H9 (cell line): Measurements from ENCODE around the gene MRGPRX2. TPM values are rescaled to one million over a fixed set of nuclear protein-coding genes. Genes with fewer than 3 reads are reported as not detected.

Experiments used
- DNase-seq: peaks from one replicate; pipeline ENCODE4 v3.0.0-alpha.2; 2017
- H2AFZ ChIP-seq: one replicate; pipeline ENCODE4 v1.6.1; 2013; ENCODE audit warnings: mild to moderate bottlenecking, low read length, control low read depth, moderate library complexity
- H2AK5ac ChIP-seq: 2 replicates; pipeline ENCODE4 v1.6.1; 2013; ENCODE audit warnings: low read length, control low read depth, mixed read lengths; ENCODE audit not compliant: insufficient read length
- H2BK120ac ChIP-seq: one replicate; pipeline ENCODE4 v1.6.1; 2013; ENCODE audit warnings: low read depth, mild to moderate bottlenecking, low read length, control low read depth, inconsistent platforms; ENCODE audit not compliant: poor library complexity, severe bottlenecking
- H2BK12ac ChIP-seq: 2 replicates; pipeline ENCODE4 v1.6.1; 2013; ENCODE audit warnings: low read length, control low read depth, mixed read lengths, low read depth; ENCODE audit not compliant: insufficient read length
- H2BK15ac ChIP-seq: 2 replicates; pipeline ENCODE4 v1.6.1; 2013; ENCODE audit warnings: low read depth, low read length, control low read depth
- H2BK20ac ChIP-seq: one replicate; pipeline ENCODE4 v1.6.1; 2013; ENCODE audit warnings: low read depth, mild to moderate bottlenecking, low read length, control low read depth, inconsistent platforms; ENCODE audit not compliant: poor library complexity, severe bottlenecking
- H2BK5ac ChIP-seq: 2 replicates; pipeline ENCODE4 v1.6.1; 2013; ENCODE audit warnings: low read length, control low read depth, mixed read lengths; ENCODE audit not compliant: insufficient read length
- H3K14ac ChIP-seq: 2 replicates; pipeline ENCODE4 v1.6.1; 2013; ENCODE audit warnings: low read length, control low read depth; ENCODE audit not compliant: insufficient read depth
- H3K18ac ChIP-seq: 2 replicates; pipeline ENCODE4 v1.6.1; 2013; ENCODE audit warnings: low read depth, mild to moderate bottlenecking, mixed read lengths, low read length, control low read depth; ENCODE audit not compliant: insufficient read length
- H3K23ac ChIP-seq: 2 replicates; pipeline ENCODE4 v1.6.1; 2013; ENCODE audit warnings: low read length, control low read depth, mixed read lengths, low read depth; ENCODE audit not compliant: insufficient read length
- H3K23me2 ChIP-seq: 2 replicates; pipeline ENCODE4 v1.6.1; 2013; ENCODE audit warnings: low read depth, mild to moderate bottlenecking, mixed read lengths, low read length, control low read depth; ENCODE audit not compliant: insufficient read length, poor library complexity, severe bottlenecking
- H3K27ac ChIP-seq: 2 replicates; pipeline ENCODE4 v1.5.1; 2013; ENCODE audit warnings: low read length, control low read depth, mixed read lengths, low read depth; ENCODE audit not compliant: insufficient read length
- H3K27me3 ChIP-seq: 2 replicates; pipeline ENCODE4 v1.6.1; 2013; ENCODE audit warnings: low read length, control low read depth, inconsistent platforms; ENCODE audit not compliant: insufficient read depth
- H3K4ac ChIP-seq: 2 replicates; pipeline ENCODE4 v1.6.1; 2013; ENCODE audit warnings: low read depth, mild to moderate bottlenecking, control low read depth, inconsistent platforms, low read length, moderate library complexity
- H3K4me1 ChIP-seq: 2 replicates; pipeline ENCODE4 v1.6.1; 2013; ENCODE audit warnings: low read length, control low read depth, inconsistent platforms; ENCODE audit not compliant: insufficient read depth
- H3K4me2 ChIP-seq: 2 replicates; pipeline ENCODE4 v1.6.1; 2013; ENCODE audit warnings: low read length, control low read depth, mixed read lengths; ENCODE audit not compliant: insufficient read length, insufficient read depth
- H3K56ac ChIP-seq: 2 replicates; pipeline ENCODE4 v1.6.1; 2013; ENCODE audit warnings: low read depth, mild to moderate bottlenecking, mixed read lengths, low read length, control low read depth; ENCODE audit not compliant: insufficient read length
- H3K79me1 ChIP-seq: 2 replicates; pipeline ENCODE4 v1.6.1; 2013; ENCODE audit warnings: low read depth, mild to moderate bottlenecking, moderate library complexity, low read length, control low read depth, inconsistent platforms; ENCODE audit not compliant: insufficient read depth, poor library complexity, severe bottlenecking
- H3K79me2 ChIP-seq: 2 replicates; pipeline ENCODE4 v1.6.1; 2013; ENCODE audit warnings: low read length, control low read depth, inconsistent platforms; ENCODE audit not compliant: insufficient read depth
- H3K9ac ChIP-seq: 2 replicates; pipeline ENCODE4 v1.6.1; 2013; ENCODE audit warnings: low read length, control low read depth, mixed read lengths; ENCODE audit not compliant: insufficient read length; ENCODE audit errors: extremely low read depth
- H3K9me3 ChIP-seq: one replicate; pipeline ENCODE4 v1.6.1; 2013; ENCODE audit warnings: low read depth, low read length, inconsistent platforms; ENCODE audit not compliant: control insufficient read depth
- H3T11ph ChIP-seq: one replicate; pipeline ENCODE4 v1.6.1; 2013; ENCODE audit warnings: mild to moderate bottlenecking, low read length, control low read depth, inconsistent platforms
- H4K20me1 ChIP-seq: one replicate; pipeline ENCODE4 v1.6.1; 2013; ENCODE audit not compliant: control insufficient read depth, insufficient read length, insufficient read depth
- H4K5ac ChIP-seq: 2 replicates; pipeline ENCODE4 v1.6.1; 2013; ENCODE audit warnings: low read depth, mild to moderate bottlenecking, mixed read lengths, low read length, control low read depth; ENCODE audit not compliant: insufficient read length
- H4K8ac ChIP-seq: replicated peaks from 2 replicates; pipeline ENCODE4 v1.6.1; 2013; ENCODE audit warnings: low read length, control low read depth, mixed read lengths, low read depth; ENCODE audit not compliant: insufficient read length
- H4K91ac ChIP-seq: 2 replicates; pipeline ENCODE4 v1.6.1; 2013; ENCODE audit warnings: low read depth, mild to moderate bottlenecking, moderate library complexity, mixed read lengths, low read length, control low read depth; ENCODE audit not compliant: insufficient read length
- H3K27ac Mint-ChIP-seq, 3 experiments: 2 replicates in 2 of 3; 3 replicates in 1 of 3; pipeline ENCODE4 v1.8.0; 2020 to 2021; ENCODE audit warnings: mixed read lengths in 3 of 3, mild to moderate bottlenecking in 1 of 3, moderate library complexity in 1 of 3
- H3K27me3 Mint-ChIP-seq: 2 replicates; pipeline ENCODE4 v1.8.0; 2021; ENCODE audit warnings: low read depth, mild to moderate bottlenecking, moderate library complexity, mixed read lengths
- H3K36me3 Mint-ChIP-seq, 3 experiments: 2 replicates in 2 of 3; 3 replicates in 1 of 3; pipeline ENCODE4 v1.8.0; 2020 to 2021; ENCODE audit warnings: low read depth in 3 of 3, mixed read lengths in 3 of 3; ENCODE audit not compliant: insufficient read depth in 1 of 3
- H3K4me1 Mint-ChIP-seq, 2 experiments: 2 replicates each; pipeline ENCODE4 v1.8.0; 2020; ENCODE audit warnings: mixed read lengths in 2 of 2
- H3K4me3 Mint-ChIP-seq, 2 experiments: 2 replicates in 1 of 2; 3 replicates in 1 of 2; pipeline ENCODE4 v1.8.0; 2020 to 2021; ENCODE audit warnings: mild to moderate bottlenecking in 2 of 2, mixed read lengths in 2 of 2, moderate library complexity in 1 of 2
- H3K9me3 Mint-ChIP-seq, 2 experiments: 2 replicates in 1 of 2; 3 replicates in 1 of 2; pipeline ENCODE4 v1.8.0; 2020; ENCODE audit warnings: mild to moderate bottlenecking in 2 of 2, mixed read lengths in 2 of 2, moderate library complexity in 1 of 2
- WGBS: extraction: QIAGEN DNeasy Blood & Tissue Kit; methylation state at CpG from one replicate; pipeline ENCODE4 v1.1.7; 2013; ENCODE audit warnings: missing lambda C conversion rate, low lambda C conversion rate, mixed read lengths; ENCODE audit not compliant: insufficient read length; ENCODE audit errors: extremely low coverage; 5-methylcytosine and 5-hydroxymethylcytosine counted together
- total RNA-seq: library from RNA; stranded (reverse); gene quantifications from 2 replicates; pipeline ENCODE4 v1.2.1, GENCODE V29; 2021
- TF ChIP-seq, protein P1 (sequence below): fragments of 200-600 bp; sonication (generic); conservative IDR thresholded peaks from 3 replicates; pipeline ENCODE4 v1.8.0; 2021; ENCODE audit warnings: antibody characterized with exemption, mild to moderate bottlenecking

Gene MRGPRX2
- total RNA-seq, 1 experiment from 2014 or later: not detected

DNA sequence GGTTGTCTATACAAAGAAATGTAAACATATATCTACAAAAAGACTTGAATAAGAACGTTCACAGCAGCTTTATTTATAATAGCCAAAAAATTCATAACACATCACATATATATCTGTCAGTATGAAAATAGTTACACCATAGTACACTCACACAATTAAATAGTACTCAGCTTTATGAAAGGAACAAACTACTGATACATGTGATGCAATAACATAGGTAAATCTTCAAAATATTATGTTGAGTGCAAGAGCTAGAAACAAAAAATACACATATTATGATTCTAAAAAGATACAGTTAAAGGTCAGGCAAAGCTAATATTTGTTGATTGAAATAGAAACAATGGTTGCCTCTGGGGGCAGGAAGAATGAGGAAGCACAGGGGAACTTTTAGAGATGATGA lies 6.6 kb downstream of the MRGPRX2 start:
- Histone ChIP-seq H3K23ac (no peak overlapping the region), H3K79me2 (no peaks in the 10 kb centered on the region), H2BK12ac (no peak overlapping the region), H3K9me3 (no peaks in the 10 kb centered on the region), H3K4me1 (no peaks in the 10 kb centered on the region), H3K18ac (no peak overlapping the region), H2BK120ac (no peak overlapping the region), H3K9ac (no peak overlapping the region), H3K56ac (no peak overlapping the region), H3K79me1 (no peaks in the 10 kb centered on the region), H2BK20ac (no peak overlapping the region), H2AK5ac (no peak overlapping the region), H3K14ac (no peak overlapping the region), H3K27ac (no peak overlapping the region), H4K20me1 (no peaks in the 10 kb centered on the region), H2BK5ac (no peak overlapping the region), H3K4ac (no peak overlapping the region), H3T11ph (no peak overlapping the region), H2AFZ (no peak overlapping the region), H4K8ac (no peak overlapping the region), H4K91ac (no peak overlapping the region), H3K4me2 (no peak overlapping the region), H2BK15ac (no peak overlapping the region), H4K5ac (no peak overlapping the region), H3K23me2 (no peaks in the 10 kb centered on the region), H3K27me3 (no peaks in the 10 kb centered on the region)
- Mint-ChIP-seq H3K4me3 (no peak overlapping the region), H3K27me3 (no peaks in the 10 kb centered on the region), H3K27ac (no peak overlapping the region), H3K4me1 (peaks cover 5 to 14% of the 10 kb centered on the region in 2 experiments), H3K36me3 (peaks cover 0 to 12% (median 0%) of the 10 kb centered on the region in 3 experiments; a peak in 1 of 7 replicates), H3K9me3 (peaks cover 8 to 9% of the 10 kb centered on the region in 2 experiments)
- DNase-seq: no peak
- WGBS: no CpG with 5 or more reads among the region's 1 CpG
- TF ChIP-seq, protein P1, sequence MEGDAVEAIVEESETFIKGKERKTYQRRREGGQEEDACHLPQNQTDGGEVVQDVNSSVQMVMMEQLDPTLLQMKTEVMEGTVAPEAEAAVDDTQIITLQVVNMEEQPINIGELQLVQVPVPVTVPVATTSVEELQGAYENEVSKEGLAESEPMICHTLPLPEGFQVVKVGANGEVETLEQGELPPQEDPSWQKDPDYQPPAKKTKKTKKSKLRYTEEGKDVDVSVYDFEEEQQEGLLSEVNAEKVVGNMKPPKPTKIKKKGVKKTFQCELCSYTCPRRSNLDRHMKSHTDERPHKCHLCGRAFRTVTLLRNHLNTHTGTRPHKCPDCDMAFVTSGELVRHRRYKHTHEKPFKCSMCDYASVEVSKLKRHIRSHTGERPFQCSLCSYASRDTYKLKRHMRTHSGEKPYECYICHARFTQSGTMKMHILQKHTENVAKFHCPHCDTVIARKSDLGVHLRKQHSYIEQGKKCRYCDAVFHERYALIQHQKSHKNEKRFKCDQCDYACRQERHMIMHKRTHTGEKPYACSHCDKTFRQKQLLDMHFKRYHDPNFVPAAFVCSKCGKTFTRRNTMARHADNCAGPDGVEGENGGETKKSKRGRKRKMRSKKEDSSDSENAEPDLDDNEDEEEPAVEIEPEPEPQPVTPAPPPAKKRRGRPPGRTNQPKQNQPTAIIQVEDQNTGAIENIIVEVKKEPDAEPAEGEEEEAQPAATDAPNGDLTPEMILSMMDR: no peak
